SK-N-SH (cell line): ENCODE data around the gene NEURL1. TPM values are rescaled to one million over a fixed set of nuclear protein-coding genes. Genes with fewer than 3 reads are reported as not detected.

ENCODE experiments used
- CTCF ChIA-PET: fragments of 300-600, 350-600 bp; formaldehyde crosslinking; extraction: SDS; loops from one replicate; lab custom pipeline; 2021; lab: Yijun Ruan, JAX
- POLR2A ChIA-PET: fragments of 350-600 bp; sonication (Branson Sonifier 250); formaldehyde crosslinking; extraction: SDS; loops from one replicate; lab custom pipeline; 2020; ENCODE audit warnings: antibody characterized with exemption, inconsistent platforms; lab: Yijun Ruan, JAX
- DNase-seq: peaks from one replicate; pipeline ENCODE4 v3.0.0; 2012
- H2AFZ ChIP-seq: fragments of 200-600 bp; sonication (generic); 2 replicates; pipeline ENCODE4 v1.8.1; 2016; ENCODE audit warnings: antibody characterized with exemption, mild to moderate bottlenecking, low read depth
- H3F3A ChIP-seq: fragments of 200-600 bp; sonication (generic); replicated peaks from 2 replicates; pipeline ENCODE3; 2016; ENCODE audit warnings: antibody characterized with exemption, mild to moderate bottlenecking; ENCODE audit not compliant: insufficient read depth
- H3K27ac ChIP-seq, 2 experiments: fragments of 200-500 bp in 1 of 2; fragments of 200-600 bp in 1 of 2; sonication (Bioruptor generic) in 1 of 2; sonication (generic), shearing (Covaris generic) in 1 of 2; 2 replicates each; pipeline versions ENCODE4 v1.5.1 to v1.6.1; 2014 to 2016; ENCODE audit warnings: low read depth in 2 of 2, inconsistent platforms in 1 of 2, low read length in 1 of 2, mild to moderate bottlenecking in 1 of 2, mixed read lengths in 1 of 2
- H3K27me3 ChIP-seq: fragments of 200-600 bp; sonication (generic), shearing (Covaris generic); 2 replicates; pipeline ENCODE4 v1.6.1; 2016; ENCODE audit warnings: mixed run types; ENCODE audit not compliant: insufficient read depth
- H3K36me3 ChIP-seq, 2 experiments: fragments of 200-500 bp in 1 of 2; fragments of 200-600 bp in 1 of 2; sonication (Bioruptor generic) in 1 of 2; sonication (generic) in 1 of 2; replicated peaks in 1 of 2; 2 replicates each; pipeline versions ENCODE3 to v1.5.1; 2014 to 2016; ENCODE audit warnings: low read length in 1 of 2, mild to moderate bottlenecking in 1 of 2; ENCODE audit not compliant: insufficient read depth in 2 of 2, control insufficient read depth in 1 of 2
- H3K4me1 ChIP-seq, 2 experiments: fragments of 200-500 bp in 1 of 2; fragments of 200-600 bp in 1 of 2; sonication (Bioruptor generic) in 1 of 2; sonication (generic), shearing (Covaris generic) in 1 of 2; 2 replicates each; pipeline versions ENCODE4 v1.5.1 to v1.6.1; 2014 to 2016; ENCODE audit warnings: low read depth in 1 of 2, low read length in 1 of 2, mixed run types in 1 of 2; ENCODE audit not compliant: insufficient read depth in 2 of 2, control insufficient read depth in 1 of 2
- H3K4me2 ChIP-seq: fragments of 200-600 bp; sonication (generic), shearing (Covaris generic); 2 replicates; pipeline ENCODE4 v1.6.1; 2017; ENCODE audit warnings: mixed run types
- H3K4me3 ChIP-seq, 2 experiments: fragments of 200-500 bp in 1 of 2; fragments of 200-600 bp in 1 of 2; sonication (Bioruptor generic) in 1 of 2; sonication (generic), shearing (Covaris generic) in 1 of 2; 2 replicates each; pipeline versions ENCODE4 v1.5.1 to v1.8.1; 2014 to 2016; ENCODE audit warnings: low read depth in 2 of 2, inconsistent platforms in 1 of 2, low read length in 1 of 2, mild to moderate bottlenecking in 1 of 2, mixed read lengths in 1 of 2, moderate library complexity in 1 of 2
- H3K79me2 ChIP-seq: fragments of 200-600 bp; sonication (generic); 2 replicates; pipeline ENCODE4 v1.8.1; 2017; ENCODE audit warnings: mild to moderate bottlenecking; ENCODE audit not compliant: insufficient read depth
- H3K9ac ChIP-seq: fragments of 200-600 bp; sonication (generic); 2 replicates; pipeline ENCODE4 v1.6.1; 2017; ENCODE audit warnings: mixed run types
- H3K9me2 ChIP-seq: fragments of 200-600 bp; sonication (generic); 2 replicates; pipeline ENCODE4 v1.6.1; 2017; ENCODE audit warnings: mixed run types
- H3K9me3 ChIP-seq: fragments of 200-600 bp; sonication (generic); 2 replicates; pipeline ENCODE4 v1.6.1; 2017; ENCODE audit warnings: mixed run types, mild to moderate bottlenecking, moderate library complexity
- H4K20me1 ChIP-seq: fragments of 200-600 bp; sonication (generic); 2 replicates; pipeline ENCODE4 v1.6.1; 2017; ENCODE audit warnings: mild to moderate bottlenecking, mixed run types; ENCODE audit not compliant: insufficient read depth
- CTCF ChIP-seq: fragments of 200-600 bp; sonication (generic); IDR thresholded peaks from 2 replicates; pipeline ENCODE4 v1.6.1; 2017; ENCODE audit warnings: antibody characterized with exemption, mild to moderate bottlenecking, moderate library complexity
- ELF1 ChIP-seq: IDR thresholded peaks from 2 replicates; pipeline ENCODE4 v1.4.0; 2012
- EZH2phosphoT487 ChIP-seq: fragments of 200-600 bp; sonication (generic); IDR thresholded peaks from 2 replicates; pipeline ENCODE4 v1.6.1; 2017; ENCODE audit warnings: low read depth, mixed run types, mild to moderate bottlenecking, antibody characterized with exemption, moderate library complexity, borderline replicate concordance
- FOXJ3 ChIP-seq: sonication (generic); formaldehyde crosslinking; IDR thresholded peaks from 2 replicates; pipeline ENCODE4 v1.5.1; 2020; ENCODE audit warnings: mild to moderate bottlenecking, missing genetic modification reagents
- GATA2 ChIP-seq: sonication (generic); formaldehyde crosslinking; IDR thresholded peaks from 2 replicates; pipeline ENCODE4 v1.5.0; 2020; ENCODE audit warnings: mild to moderate bottlenecking, missing genetic modification reagents
- IRF3 ChIP-seq: fragments of 150-350 bp; IDR thresholded peaks from 2 replicates; pipeline ENCODE4 v1.6.1; 2016; ENCODE audit warnings: mild to moderate bottlenecking, low read depth, low read length
- JUND ChIP-seq: IDR thresholded peaks from 2 replicates; pipeline ENCODE4 v1.4.0; 2012
- MEF2A ChIP-seq: IDR thresholded peaks from 2 replicates; pipeline ENCODE4 v1.4.0; 2012; ENCODE audit warnings: low read depth, borderline replicate concordance
- NRF1 ChIP-seq: IDR thresholded peaks from 2 replicates; pipeline ENCODE4 v1.6.1; 2012; ENCODE audit warnings: low read depth, mild to moderate bottlenecking, low read length
- RAD21 ChIP-seq: IDR thresholded peaks from 2 replicates; pipeline ENCODE4 v1.6.1; 2012; ENCODE audit warnings: mild to moderate bottlenecking, low read length
- RFX5 ChIP-seq: IDR thresholded peaks from 2 replicates; pipeline ENCODE4 v1.6.1; 2012; ENCODE audit warnings: mild to moderate bottlenecking, improper control_type of control experiment, low read length
- SMC3 ChIP-seq: IDR thresholded peaks from 2 replicates; pipeline ENCODE4 v1.6.1; 2012; ENCODE audit warnings: low read depth, low read length, improper control_type of control experiment
- TAF1 ChIP-seq: IDR thresholded peaks from 2 replicates; pipeline ENCODE4 v1.6.1; 2012; ENCODE audit warnings: low read depth, mild to moderate bottlenecking, low read length, moderate library complexity, borderline replicate concordance
- TCF12 ChIP-seq: IDR thresholded peaks from 2 replicates; pipeline ENCODE4 v1.4.0; 2012
- USF2 ChIP-seq: fragments of 150-350 bp; IDR thresholded peaks from 2 replicates; pipeline ENCODE4 v1.6.1; 2017; ENCODE audit warnings: antibody characterized with exemption, low read length, low read depth, borderline replicate concordance
- YY1 ChIP-seq: IDR thresholded peaks from 2 replicates; pipeline ENCODE4 v1.4.0; 2012; ENCODE audit warnings: low read depth, mild to moderate bottlenecking
- WGBS: methylation state at CpG from one replicate; pipeline ENCODE4 v1.1.6; 2017; ENCODE audit warnings: low lambda C conversion rate; 5-methylcytosine and 5-hydroxymethylcytosine counted together
- polyA plus RNA-seq, 3 experiments: library from polyadenylated mRNA; depleted of rRNA; stranded (reverse); fragments of >200 nt; gene quantifications; 2 replicates each; pipeline ENCODE4 v1.2.3, GENCODE V29; 2012
- TF ChIP-seq, protein P1 (sequence below): IDR thresholded peaks from 2 replicates; pipeline ENCODE4 v1.4.0; 2012; ENCODE audit warnings: low read depth, borderline replicate concordance

The NEURL1 gene
- polyA plus RNA-seq, 1 of the 3 experiments (the other 2 are of a cell fraction): 0.05 TPM

- Histone ChIP-seq H2AFZ (no peak overlapping the region), H3K9me3 (no peaks in the 10 kb centered on the region), H3K4me3 (no peak overlapping the region), H3K79me2 (no peaks in the 10 kb centered on the region), H3K9ac (no peak overlapping the region), H3K27me3 (no peaks in the 10 kb centered on the region; the same call in 1 of the 2 replicates), H3K4me2 (no peak overlapping the region), H4K20me1 (no peaks in the 10 kb centered on the region), H3K36me3 (no peaks in the 10 kb centered on the region), H3K27ac (no peak overlapping the region), H3F3A (no peaks in the 10 kb centered on the region), H3K4me1 (peaks cover 0 to 24% of the 10 kb centered on the region in 2 experiments; a peak in 1 of 4 replicates), H3K9me2 (no peaks in the 10 kb centered on the region)
- ChIA-PET POLR2A (interaction anchor here (0.8 to 0.9 kb wide), 2 partner anchors 13 to 22 kb away, joined by 3 read pairs; no protein-coding TSS in a partner anchor), CTCF (interaction anchor here (0.5 to 3.3 kb wide), 55 partner anchors 8 to 1010 kb away, joined by 3 to 27 read pairs (median 4); partner anchors contain the start of genes CALHM2 and NEURL1)
- 68% methylated on average over 12 of the region's 12 CpGs for WGBS
- DNase-seq: peak; percentile 83
- no peak for TF ChIP-seq JUND
- no peak for TF ChIP-seq FOXJ3 (CRISPR knock-in tag)
- no peak for TF ChIP-seq YY1
- no peak for TF ChIP-seq ELF1
- TF ChIP-seq RFX5: no peak
- TF ChIP-seq NRF1: no peak
- no peak for TF ChIP-seq IRF3
- TF ChIP-seq RAD21: peak; percentile 63
- peak; percentile 31; the same call in 1 of the 2 replicates for TF ChIP-seq SMC3
- peak; percentile 68 for TF ChIP-seq CTCF
- no peak for TF ChIP-seq TCF12
- TF ChIP-seq, protein P1, sequence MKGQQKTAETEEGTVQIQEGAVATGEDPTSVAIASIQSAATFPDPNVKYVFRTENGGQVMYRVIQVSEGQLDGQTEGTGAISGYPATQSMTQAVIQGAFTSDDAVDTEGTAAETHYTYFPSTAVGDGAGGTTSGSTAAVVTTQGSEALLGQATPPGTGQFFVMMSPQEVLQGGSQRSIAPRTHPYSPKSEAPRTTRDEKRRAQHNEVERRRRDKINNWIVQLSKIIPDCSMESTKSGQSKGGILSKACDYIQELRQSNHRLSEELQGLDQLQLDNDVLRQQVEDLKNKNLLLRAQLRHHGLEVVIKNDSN: no peak
- TF ChIP-seq GATA2 (CRISPR knock-in tag): no peak
- no peak for TF ChIP-seq MEF2A
- TF ChIP-seq EZH2phosphoT487: no peak
- TF ChIP-seq USF2: no peak
- no peak for TF ChIP-seq TAF1
Measured at GRCh38 chr10:103564776-103565520, 71.4 kb downstream of the NEURL1 start.
